C4-2B (cell line): Measurements from ENCODE around the gene GDF11.

ENCODE experiments used
- H3K27ac ChIP-seq: fragments of 450-650 bp; 2 replicates; pipeline ENCODE4 v1.5.1; 2017
- CTCF ChIP-seq: fragments of 450-650 bp; conservative IDR thresholded peaks from 2 replicates; pipeline ENCODE4 v1.5.1; 2017; ENCODE audit warnings: mild to moderate bottlenecking
- ZFX ChIP-seq: fragments of 450-650 bp; IDR thresholded peaks from 2 replicates; pipeline ENCODE4 v1.6.1; 2017

GDF11 gene

GRCh38 chr12:55739025-55739378 lies 3.9 kb upstream of the GDF11 start:
- TF ChIP-seq ZFX: no peak
- peak; percentile 53 for TF ChIP-seq CTCF
- H3K27ac ChIP-seq: no peak overlapping the region

GRCh38 chr12:55741931-55742680 lies 816 bp upstream of the GDF11 start:
- TF ChIP-seq ZFX: no peak
- TF ChIP-seq CTCF: no peak
- H3K27ac ChIP-seq: no peak overlapping the region

GRCh38 chr12:55743406-55744339 lies 751 bp downstream of the GDF11 start:
- peak overlapping the region; percentile 76 for H3K27ac ChIP-seq
- TF ChIP-seq ZFX (no peak), CTCF (peak; percentile 24)

- H3K27ac ChIP-seq: peak overlapping the region; percentile 76
- TF ChIP-seq CTCF (no peak), ZFX (no peak)
Observed at GRCh38 chr12:55744340-55745030, 1.6 kb downstream of the GDF11 start.

GRCh38 chr12:55745361-55746173 lies 2.6 kb downstream of the GDF11 start:
- TF ChIP-seq CTCF (no peak), ZFX (no peak)
- no peak overlapping the region for H3K27ac ChIP-seq

GRCh38 chr12:55746174-55746912 lies 3.4 kb downstream of the GDF11 start:
- H3K27ac ChIP-seq: no peak overlapping the region
- TF ChIP-seq CTCF (no peak), ZFX (no peak)
